ENCODE results near the gene C19orf25. TPM values are rescaled to one million over a fixed set of nuclear protein-coding genes. Genes with fewer than 3 reads are reported as not detected.

Gene C19orf25
- total and polyA plus RNA-seq, 9 of the 15 experiments (the other 6 are each of a cell fraction or from before 2014, with no cell fraction given), result 0.79 to 96.0 (median 36.1) TPM

- H3K9me1 ChIP-seq (ENCODE audit: control insufficient read depth, insufficient read depth, low read length), result no peaks in the 10 kb centered on the region
- no peak for ATAC-seq
- H3K27me3 ChIP-seq (ENCODE audit: control insufficient read depth in 2 of 2, insufficient read depth in 2 of 2, low read length in 2 of 2), result no peaks in the 10 kb centered on the region
- H3K4me3 ChIP-seq, result no peak overlapping the region; the same call in 1 of the 2 replicates
- no peak overlapping the region for H2AFZ ChIP-seq (ENCODE audit: low read depth, low read length)
- H3K79me2 ChIP-seq (ENCODE audit: control insufficient read depth, insufficient read depth, low read length), result peaks cover 11% of the 10 kb centered on the region; the same call in 2 of the 3 replicates
- H4K20me1 ChIP-seq (replicated peaks; ENCODE audit: control insufficient read depth, insufficient read depth, low read length), result no peaks in the 10 kb centered on the region
- no peak overlapping the region for H3K27ac ChIP-seq (ENCODE audit: extremely low read depth, low read depth, low read length)
- intact Hi-C loops (cut with micrococcal nuclease), result loop anchor here (2.0 to 5.0 kb wide), 2 partner anchors 33 to 54 kb away; partner anchors contain the start of gene C19orf25
- H3K36me3 ChIP-seq (ENCODE audit: control insufficient read depth, insufficient read depth, low read length), result peaks cover 4% of the 10 kb centered on the region; the same call in 1 of the 3 replicates
- peak overlapping the region in 1 of 2 experiments; percentile 96; a peak in 2 of 4 replicates for H3K9ac ChIP-seq (ENCODE audit: insufficient read depth in 1 of 2, low read depth in 2 of 2, low read length in 2 of 2)
- peaks cover 12 to 65% of the 10 kb centered on the region in 2 experiments for H3K4me1 ChIP-seq (replicated peaks in 1 of 2; ENCODE audit: control insufficient read depth in 2 of 2, insufficient read depth in 2 of 2, low read length in 2 of 2)
- ChIA-PET POLR2A (interaction anchor here (1.0 kb wide), 3 partner anchors 9 to 35 kb away, joined by 3 to 4 read pairs (median 3); no protein-coding TSS in a partner anchor), CTCF (ENCODE audit: low intra/inter-chr PET ratio) (no interaction called here)
- peak overlapping the region; percentile 97; the same call in 1 of the 2 replicates for H3K4me2 ChIP-seq (ENCODE audit: insufficient read depth, low read length)
- no TSS peak for BruUV-seq (replicated peaks)
- peaks cover 3% of the 10 kb centered on the region for H3K9me3 ChIP-seq (replicated peaks; ENCODE audit: control insufficient read depth, insufficient read depth, low read depth, low read length)
- in situ Hi-C loops (cut with MboI), result no loop called here
- 76% methylated on average over 17 of the region's 22 CpGs for WGBS (ENCODE audit: insufficient coverage, low coverage, missing lambda C conversion rate)
- no peak for FAIRE-seq
- no peak for DNase-seq (ENCODE audit: extremely low read depth in 1 of 4, low spot score in 3 of 4)
- TF ChIP-seq VEZF1 (CRISPR knock-in tag; IDR thresholded peaks at IDR 0.05) (0 out of 2 replicates have a peak, but pooled peaks have one; percentile 11), ZKSCAN8 (CRISPR knock-in tag; IDR thresholded peaks at IDR 0.05) (peak; percentile 87), CREB3 (tag; conservative IDR thresholded peaks at IDR 0.05; ENCODE audit: low read depth) (no peak)
- TF ChIP-seq, protein P1, sequence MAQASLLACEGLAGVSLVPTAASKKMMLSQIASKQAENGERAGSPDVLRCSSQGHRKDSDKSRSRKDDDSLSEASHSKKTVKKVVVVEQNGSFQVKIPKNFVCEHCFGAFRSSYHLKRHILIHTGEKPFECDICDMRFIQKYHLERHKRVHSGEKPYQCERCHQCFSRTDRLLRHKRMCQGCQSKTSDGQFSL (CRISPR knock-in tag; IDR thresholded peaks at IDR 0.05), result peak; percentile 19; the same call in 1 of the 2 replicates
- TF ChIP-seq, protein P1 (tag; IDR thresholded peaks at IDR 0.05), result no peak
Observed at GRCh38 chr19:1511318-1512317, 32.6 kb upstream of the C19orf25 start.

Data from K562 (cell line).